HG03521 (cell line): Measurements from ENCODE around the gene SNW1.
A peak's percentile ranks its signal among the peaks of the same experiment; 100 is the strongest.
"Not testable (repeated sequence)": the region's sequence is repeated elsewhere in the genome, so short reads cannot be mapped to it uniquely, and the experiment has no call there.

Experiments used
- ATAC-seq: cut with Tn5 transposase; IDR thresholded peaks from one replicate; pipeline ENCODE4 v1.9.1; 2021; ENCODE audit warnings: mild to moderate bottlenecking, moderate library complexity; ENCODE audit not compliant: unreplicated experiment

Gene SNW1

GRCh38 chr14:77752266-77752665 is 8.7 kb downstream of the SNW1 start:
- no peak for ATAC-seq

- not testable (repeated sequence) for ATAC-seq
Measured at GRCh38 chr14:77747425-77747824, 13.5 kb downstream of the SNW1 start.

DNA sequence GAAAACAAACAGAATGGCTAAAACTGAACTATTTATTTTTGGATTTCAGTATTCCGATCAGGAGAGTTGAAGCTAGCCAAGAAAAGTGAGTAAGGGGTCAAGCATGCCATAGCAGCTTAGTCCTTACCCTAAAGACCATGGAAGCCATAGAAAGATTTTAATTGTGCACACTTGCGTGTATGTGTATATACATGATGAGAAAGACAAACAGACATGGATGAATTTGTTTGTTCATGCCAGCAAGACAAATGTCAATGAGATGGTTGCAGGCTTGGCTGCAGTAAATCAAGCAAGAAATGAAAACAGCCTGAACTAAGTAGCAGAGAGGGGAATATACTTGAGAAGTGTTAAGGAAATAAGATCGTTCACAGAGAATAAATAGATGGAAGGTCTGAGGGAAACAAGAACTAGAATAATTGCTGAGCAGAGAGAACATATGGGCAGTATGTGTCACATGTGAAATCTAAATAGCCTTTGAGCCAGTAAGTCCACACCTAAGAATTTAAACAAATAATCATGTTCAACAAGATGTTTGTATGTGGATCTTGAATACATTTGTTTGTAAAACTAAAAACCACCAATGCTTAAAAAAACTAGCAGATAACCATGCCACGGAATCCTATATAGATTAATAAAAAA is 14.8 kb downstream of the SNW1 start:
- no peak for ATAC-seq

DNA sequence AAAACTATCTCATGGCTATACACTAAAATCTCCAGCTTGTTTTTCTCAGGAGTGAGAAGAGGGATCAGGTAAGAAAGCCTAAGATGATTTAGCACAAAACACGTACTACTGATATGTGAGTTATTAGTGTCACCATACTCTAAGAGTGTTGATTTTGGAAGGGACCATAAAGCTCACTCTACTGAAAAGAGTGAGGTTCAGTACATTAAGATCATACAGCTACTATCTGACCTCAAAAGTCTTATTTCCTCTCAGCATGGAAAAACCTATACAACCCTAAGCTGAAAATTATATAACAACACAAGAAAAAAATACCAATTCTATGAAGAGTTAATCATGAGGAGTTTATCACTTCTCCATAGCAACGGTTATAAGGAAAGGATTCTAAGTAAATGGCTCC is 19.5 kb downstream of the SNW1 start:
- ATAC-seq: no peak

DNA sequence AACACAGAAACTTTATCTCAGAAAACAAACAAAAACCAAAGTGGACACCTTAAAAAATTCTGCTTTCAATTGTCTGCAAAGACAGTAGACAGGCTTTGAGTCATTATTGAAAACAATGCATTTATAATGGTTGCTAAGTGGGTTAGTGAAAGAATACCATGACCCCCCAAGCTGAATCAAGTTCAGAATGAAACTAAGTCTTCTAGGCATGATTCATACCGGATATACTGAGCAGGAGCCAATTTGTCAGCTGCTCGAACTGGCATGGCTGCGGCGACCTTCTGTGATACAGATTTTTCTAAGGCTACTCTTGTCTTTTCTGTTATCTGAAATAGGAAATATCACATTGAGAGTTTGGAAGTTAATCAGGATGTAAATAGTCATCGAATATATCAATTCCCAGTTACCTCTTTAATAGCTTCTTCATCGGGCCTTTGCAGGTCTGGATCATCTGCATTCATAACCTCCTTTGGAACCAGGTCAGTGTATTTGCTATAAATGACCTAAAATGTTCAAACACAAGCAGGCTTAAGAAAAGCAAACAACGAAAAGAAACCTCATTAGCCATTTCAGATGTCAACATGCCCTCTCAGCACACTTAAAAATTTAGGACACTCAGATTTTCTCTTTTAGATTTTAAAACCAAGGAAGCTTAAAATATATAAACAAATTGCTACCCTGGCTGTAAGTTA is 22.3 kb downstream of the SNW1 start:
- no peak for ATAC-seq

GRCh38 chr14:77730976-77731497 is 29.9 kb downstream of the SNW1 start:
- ATAC-seq: no peak

DNA sequence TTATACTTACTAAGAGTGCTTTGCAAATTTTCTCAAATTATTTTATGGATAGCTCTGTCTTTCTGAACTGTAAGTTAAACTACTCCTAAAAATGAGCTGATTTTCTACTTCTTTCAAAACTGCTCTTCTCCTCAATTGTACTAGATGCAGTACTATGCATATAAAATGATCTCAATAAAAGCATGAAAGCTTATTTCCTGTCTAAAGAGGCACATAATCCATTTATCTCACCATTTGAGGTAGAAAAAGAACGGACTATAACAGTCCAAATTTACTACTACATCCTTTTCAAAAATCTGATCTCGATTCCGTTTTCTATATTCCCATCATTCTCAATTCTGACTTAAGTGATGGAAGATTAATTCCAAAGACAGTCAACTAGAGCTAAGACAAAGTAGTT is 38.7 kb downstream of the SNW1 start:
- no peak for ATAC-seq

GRCh38 chr14:77721437-77721836 is 39.5 kb downstream of the SNW1 start:
- no peak for ATAC-seq

DNA sequence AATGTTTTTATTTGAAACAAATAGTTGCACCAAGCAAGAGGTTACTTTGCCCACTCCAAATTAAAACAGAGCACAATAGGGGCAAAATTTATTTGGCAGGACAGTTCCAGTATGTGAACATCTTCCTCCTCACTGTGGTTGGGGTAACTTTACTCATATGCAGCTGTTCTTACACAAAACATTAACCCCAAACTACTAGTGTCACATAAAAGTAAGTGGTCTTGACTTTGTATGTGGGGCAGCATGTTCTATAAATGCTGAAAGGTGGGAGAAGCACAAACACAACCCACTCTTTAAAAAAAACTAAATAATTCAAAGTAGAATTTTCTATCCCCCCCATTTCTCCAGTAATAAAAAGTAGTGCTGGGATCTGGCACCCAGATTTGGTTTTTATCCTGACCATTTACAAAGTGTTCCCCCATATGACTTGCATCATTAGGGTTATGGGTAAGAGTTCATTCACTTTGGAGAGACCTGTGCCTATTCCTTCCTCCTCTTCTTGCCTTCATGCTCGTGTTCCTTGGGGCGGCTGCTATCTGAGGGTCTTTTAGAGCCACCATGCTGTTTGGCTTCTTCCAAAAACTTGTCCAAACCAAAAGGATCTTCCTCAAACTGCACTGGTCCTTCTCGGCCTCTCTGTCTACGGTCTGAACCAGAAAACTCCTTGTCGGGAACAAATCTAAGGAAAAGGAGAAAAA is 43.2 kb downstream of the SNW1 start:
- ATAC-seq: no peak

GRCh38 chr14:77714926-77715325 is 46.0 kb downstream of the SNW1 start:
- ATAC-seq: no peak

DNA sequence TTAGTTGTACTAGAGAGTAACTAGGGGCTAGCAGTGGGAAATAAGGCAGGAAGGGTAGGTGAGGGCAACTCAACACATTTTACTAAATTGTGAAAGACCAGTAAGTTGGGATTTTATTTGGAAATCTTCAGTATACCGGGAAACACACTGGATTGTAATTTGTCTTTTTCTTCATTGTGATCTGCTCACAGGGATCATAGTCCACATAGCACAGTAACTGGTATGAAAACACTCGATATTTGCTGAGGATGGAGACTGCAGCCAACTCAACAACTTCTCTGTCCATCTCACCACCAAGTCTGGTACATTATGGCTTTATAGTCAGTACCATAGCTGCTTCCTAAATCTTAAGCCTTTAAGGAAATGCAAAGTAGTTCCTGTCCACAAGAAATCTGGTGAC is 50.6 kb downstream of the SNW1 start:
- no peak for ATAC-seq

- no peak for ATAC-seq
Measured at GRCh38 chr14:77709412-77709811, 51.5 kb downstream of the SNW1 start.

DNA sequence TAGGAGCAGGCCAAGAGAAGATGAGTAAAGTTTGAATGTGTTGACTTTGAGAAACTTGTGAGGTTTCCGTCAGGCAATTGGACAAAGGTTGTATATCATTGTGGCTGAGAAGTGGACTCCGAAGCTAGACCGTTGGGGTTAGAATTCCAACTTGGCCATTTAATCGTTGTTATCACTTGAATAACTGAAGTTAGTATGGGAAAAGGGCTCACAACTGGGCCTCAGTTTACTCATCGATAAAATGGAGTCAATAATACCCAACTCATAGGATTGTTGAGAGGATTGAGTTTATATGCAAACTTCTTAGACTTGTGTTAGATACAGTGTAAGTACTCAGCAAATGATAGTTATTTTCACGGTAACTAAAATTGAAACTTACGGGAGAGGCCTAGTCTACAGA is 52.2 kb downstream of the SNW1 start:
- no peak for ATAC-seq

DNA sequence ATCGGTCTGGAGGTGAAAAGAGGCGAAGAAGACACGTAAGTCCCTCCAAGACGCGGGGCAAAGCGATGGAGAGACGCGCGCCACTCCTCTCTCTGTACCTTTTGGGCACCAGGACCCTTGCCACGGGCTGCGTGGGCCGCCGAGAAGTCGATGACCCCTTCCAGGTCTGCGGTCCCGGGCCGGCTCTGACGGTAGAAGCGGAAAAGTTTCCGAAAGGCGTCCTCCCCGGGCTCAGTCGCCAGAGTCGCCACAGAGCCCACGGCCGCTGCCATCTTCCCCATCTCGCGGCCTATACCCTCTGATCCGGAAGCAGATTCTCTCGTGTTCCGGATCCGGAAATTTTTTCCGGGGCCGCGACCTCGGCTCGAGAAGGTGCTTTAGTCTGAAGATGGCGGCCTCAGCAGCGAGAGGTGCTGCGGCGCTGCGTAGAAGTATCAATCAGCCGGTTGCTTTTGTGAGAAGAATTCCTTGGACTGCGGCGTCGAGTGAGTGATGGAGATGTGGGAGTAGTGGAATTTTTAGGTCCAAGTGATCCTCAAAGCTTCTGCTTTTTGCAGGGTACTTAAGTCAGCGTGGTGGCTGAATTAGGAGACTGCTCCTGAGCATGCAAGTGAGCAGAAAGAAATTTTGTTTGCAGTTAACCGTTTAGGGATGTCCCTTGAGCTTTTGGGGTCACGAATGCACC is 53.1 kb downstream of the SNW1 start, which contains the start of the genes ALKBH1 and SLIRP:
Gene ALKBH1 (minus strand): TSS at position 300 of the 685 bp plus-strand sequence. CDS start 19 bp downstream, at position 281.
Gene SLIRP (plus strand): TSS at position 380 of the 685 bp plus-strand sequence. CDS start 9 bp downstream, at position 389.
- ATAC-seq: peak; percentile 97

GRCh38 chr14:77707355-77707723 is 53.6 kb downstream of the SNW1 start:
- ATAC-seq: no peak

GRCh38 chr14:77691259-77691658 is 69.7 kb downstream of the SNW1 start:
- no peak for ATAC-seq

- ATAC-seq: no peak
Measured at GRCh38 chr14:77682158-77682553, 78.8 kb downstream of the SNW1 start.

DNA sequence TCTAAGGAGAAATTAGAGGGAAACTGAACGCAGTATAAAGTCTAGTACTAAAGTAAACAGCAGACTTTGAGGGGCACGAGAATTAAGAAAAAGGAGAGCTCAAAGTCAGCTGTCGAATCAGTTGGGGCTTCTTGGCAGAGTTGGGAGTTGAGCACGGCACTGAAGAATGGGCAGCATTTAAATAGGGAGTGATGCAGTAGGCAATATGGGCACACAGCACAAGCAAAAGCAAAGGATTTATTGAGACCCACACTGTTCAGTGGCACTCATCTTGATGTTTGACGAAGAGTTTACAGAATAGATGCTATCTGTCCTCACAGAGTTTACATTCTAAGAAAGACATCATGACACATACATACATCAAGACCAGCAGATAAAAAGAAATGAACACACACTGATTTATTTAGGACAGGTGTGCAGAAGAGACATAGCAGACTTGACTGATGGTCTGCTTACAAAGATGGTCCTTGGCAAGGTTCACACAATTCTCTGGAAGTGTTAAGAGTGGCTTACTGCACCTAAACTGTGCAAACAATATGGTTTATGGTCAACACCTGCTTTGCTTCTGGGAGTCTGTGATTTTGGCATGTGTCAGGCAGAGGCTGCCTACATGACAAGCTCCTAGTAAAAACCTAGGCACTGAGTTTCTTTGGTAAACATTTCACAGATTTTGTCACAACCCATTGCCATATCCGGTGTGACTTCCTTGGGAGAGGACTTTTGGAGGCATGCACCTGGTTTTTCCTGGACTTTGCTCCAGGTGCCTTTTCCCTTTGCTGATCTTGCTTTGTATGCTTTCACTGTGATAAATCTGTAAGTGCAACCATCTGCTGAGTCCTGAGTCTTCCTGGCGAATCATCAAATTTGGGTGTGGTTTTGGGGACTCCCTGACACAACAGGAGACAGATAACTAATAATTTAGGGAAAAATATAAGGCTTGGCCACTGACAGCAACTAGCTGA is 79.5 kb downstream of the SNW1 start:
- ATAC-seq: no peak

- no peak for ATAC-seq
Measured at GRCh38 chr14:77674931-77675330, 86.0 kb downstream of the SNW1 start.

GRCh38 chr14:77673193-77673592 is 87.8 kb downstream of the SNW1 start:
- ATAC-seq: no peak
